Upper lobe of right lung (tissue), 1 donor: ENCODE measurements around the gene DLK2. TPM values are rescaled to one million over a fixed set of nuclear protein-coding genes. Genes with fewer than 3 reads are reported as not detected.

Experiments
- ATAC-seq: fragments of 200-7000 bp; cut with Tn5 transposase; one replicate; pipeline ENCODE4 v1.9.1; 2020; ENCODE audit warnings: mild to moderate bottlenecking, moderate library complexity
- DNase-seq: peaks from one replicate; pipeline ENCODE4 v3.0.0-alpha.2; 2020
- H3K27ac ChIP-seq: fragments of 200-600 bp; one replicate; pipeline ENCODE4 v1.8.0; 2022
- H3K27me3 ChIP-seq: fragments of 200-600 bp; one replicate; pipeline ENCODE4 v1.8.0; 2022; ENCODE audit warnings: mild to moderate bottlenecking
- H3K36me3 ChIP-seq: fragments of 200-600 bp; one replicate; pipeline ENCODE4 v1.8.0; 2022
- H3K4me1 ChIP-seq: fragments of 200-600 bp; one replicate; pipeline ENCODE4 v1.8.0; 2022
- H3K4me3 ChIP-seq: fragments of 200-600 bp; one replicate; pipeline ENCODE4 v1.8.0; 2022; ENCODE audit warnings: mild to moderate bottlenecking
- H3K9me3 ChIP-seq: fragments of 200-600 bp; one replicate; pipeline ENCODE4 v1.8.0; 2022
- CTCF ChIP-seq: fragments of 200-600 bp; IDR thresholded peaks from one replicate; pipeline ENCODE4 v1.8.0; 2022; ENCODE audit warnings: antibody characterized with exemption
- intact Hi-C: fragments of 100-400 bp; cut with DNase I; formaldehyde crosslinking; loops from one replicate; pipeline ENCODE4 v1.11.0; 2022
- microRNA-seq: library from miRNA; unstranded; fragments of <30 nt; microRNA quantifications from one replicate; pipeline ENCODE4 v1.2.0, GENCODE V29; 2020; ENCODE audit warnings: borderline microRNAs expressed
- total RNA-seq: library from RNA; stranded (reverse); fragmentation: NEBNext Ultra II Directional; extraction: Animal tissue kit (Norgen Biotek cat#: 25700); gene quantifications from one replicate; pipeline ENCODE4 v1.2.1, GENCODE V29; 2021
- donor health status: DM: no; HTN: yes; CAD: no; lungs with severe emphysema.

The DLK2 gene
- total RNA-seq, 1 donor from 2014 or later: 0.23 TPM

GRCh38 chr6:43407296-43407695, 48.1 kb downstream of the DLK2 start:
- H3K4me1 ChIP-seq: no peaks in the 10 kb centered on the region
- DNase-seq: no peak
- ATAC-seq: no peak
- intact Hi-C loops: no loop called here
- no peak overlapping the region for H3K4me3 ChIP-seq
- H3K27me3 ChIP-seq: peaks cover 7% of the 10 kb centered on the region
- no peak overlapping the region for H3K27ac ChIP-seq
- TF ChIP-seq CTCF: no peak
- H3K9me3 ChIP-seq: no peaks in the 10 kb centered on the region
- no peaks in the 10 kb centered on the region for H3K36me3 ChIP-seq

GRCh38 chr6:43405354-43405753, 50.0 kb downstream of the DLK2 start:
- DNase-seq (no peak), ATAC-seq (no peak)
- H3K4me1 ChIP-seq: no peaks in the 10 kb centered on the region
- no peaks in the 10 kb centered on the region for H3K9me3 ChIP-seq
- H3K27me3 ChIP-seq: peaks cover 7% of the 10 kb centered on the region
- H3K36me3 ChIP-seq: no peaks in the 10 kb centered on the region
- no peak for TF ChIP-seq CTCF
- H3K27ac ChIP-seq: no peak overlapping the region
- H3K4me3 ChIP-seq: no peak overlapping the region
- intact Hi-C loops: no loop called here

- H3K4me1 ChIP-seq: no peaks in the 10 kb centered on the region
- TF ChIP-seq CTCF: no peak
- no peak overlapping the region for H3K4me3 ChIP-seq
- DNase-seq (no peak), ATAC-seq (no peak)
- no peaks in the 10 kb centered on the region for H3K9me3 ChIP-seq
- H3K36me3 ChIP-seq: no peaks in the 10 kb centered on the region
- H3K27ac ChIP-seq: no peak overlapping the region
- intact Hi-C loops: no loop called here
- peaks cover 7% of the 10 kb centered on the region for H3K27me3 ChIP-seq
Measured at GRCh38 chr6:43402820-43403219, 52.5 kb downstream of the DLK2 start.

GRCh38 chr6:43401730-43402129, 53.6 kb downstream of the DLK2 start:
- DNase-seq (no peak), ATAC-seq (no peak)
- Histone ChIP-seq H3K27me3 (peaks cover 7% of the 10 kb centered on the region), H3K9me3 (no peaks in the 10 kb centered on the region), H3K27ac (no peak overlapping the region), H3K36me3 (no peaks in the 10 kb centered on the region), H3K4me3 (no peak overlapping the region), H3K4me1 (no peaks in the 10 kb centered on the region)
- intact Hi-C loops: no loop called here
- no peak for TF ChIP-seq CTCF

Small RNA genes within 50 kb of the gene (microRNA-seq; reads per million reads assigned to microRNA genes)
- gene MIR6780B: not detected

Other genes starting within 250 kb of the DLK2 start
- 27.6 TPM for gene DNPH1, start 226.1 kb downstream of the DLK2 start, total RNA-seq
- gene TTBK1, start 212.1 kb downstream of the DLK2 start, total RNA-seq: 0.17 TPM
- gene SLC22A7, start 157.3 kb downstream of the DLK2 start, total RNA-seq: not detected
- 0.90 TPM for gene CRIP3, start 146.7 kb downstream of the DLK2 start, total RNA-seq
- gene ZNF318, start 85.9 kb downstream of the DLK2 start, total RNA-seq: 16.4 TPM
- 30.0 TPM for gene ABCC10, start 28.0 kb downstream of the DLK2 start, total RNA-seq
- gene TJAP1, start 22.0 kb upstream of the DLK2 start, total RNA-seq: 31.2 TPM
- 0.55 TPM for gene LRRC73, start 54.8 kb upstream of the DLK2 start, total RNA-seq
- gene YIPF3, start 61.4 kb upstream of the DLK2 start, total RNA-seq: 100 TPM
- 28.5 TPM for gene POLR1C, start 61.5 kb upstream of the DLK2 start, total RNA-seq
- 36.9 TPM for gene XPO5, start 120.5 kb upstream of the DLK2 start, total RNA-seq
- 21.4 TPM for gene POLH, start 120.6 kb upstream of the DLK2 start, total RNA-seq
- gene GTPBP2, start 173.7 kb upstream of the DLK2 start, total RNA-seq: 85.7 TPM
- 18.5 TPM for gene MAD2L1BP, start 180.3 kb upstream of the DLK2 start, total RNA-seq
- gene RSPH9, start 189.5 kb upstream of the DLK2 start, total RNA-seq: 0.20 TPM
- gene MRPS18A, start 232.2 kb upstream of the DLK2 start, total RNA-seq: 28.1 TPM